Omental fat pad (tissue), 4 donors: ENCODE results near the gene SLC25A1. TPM values are rescaled to one million over a fixed set of nuclear protein-coding genes. Genes with fewer than 3 reads are reported as not detected.

ENCODE experiments used
- ATAC-seq: fragments of 150-250 bp; one replicate; pipeline ENCODE4 v1.9.1; 2016; ENCODE audit warnings: mild to moderate bottlenecking, moderate library complexity; ENCODE audit not compliant: low FRiP score
- DNase-seq: peaks from one replicate; pipeline ENCODE4 v3.0.0-alpha.2; 2019; ENCODE audit warnings: low spot score
- CTCF ChIP-seq, 3 donors: fragments of 450-650 bp; IDR thresholded peaks; one replicate each; pipeline ENCODE4 v1.5.1; 2016 to 2017; ENCODE audit warnings: antibody characterized with exemption in 3 of 3, mild to moderate bottlenecking in 3 of 3, moderate library complexity in 2 of 3
- total RNA-seq, 4 donors: library from RNA; depleted of rRNA; stranded (reverse); fragments of >200 nt; gene quantifications; one replicate each; pipeline ENCODE4 v1.1.0, GENCODE V29; 2016

Gene SLC25A1
- 100 to 1,000 TPM in 2 of 4 donors, 10 to 100 TPM in 2; 76.4 to 135 (median 97.4) TPM for total RNA-seq

GRCh38 chr22:19178657-19179496, at the start of gene SLC25A1:
TSS of gene SLC25A1 (minus strand) at chr22:19178736. CDS start at chr22:19178673, 63 bp downstream.
- peak; percentile 90 for ATAC-seq
- peak; percentile 74 for DNase-seq
- TF ChIP-seq CTCF (IDR thresholded peaks at IDR 0.05): no peak

- no peak for ATAC-seq
- TF ChIP-seq CTCF (IDR thresholded peaks at IDR 0.05): no peak
- DNase-seq: no peak
These were observed 49.6 kb upstream of the SLC25A1 start for GRCh38 chr22:19228179-19228578.

GRCh38 chr22:19226428-19226827, 47.9 kb upstream of the SLC25A1 start:
- no peak for TF ChIP-seq CTCF (IDR thresholded peaks at IDR 0.05)
- ATAC-seq: no peak
- DNase-seq: no peak

GRCh38 chr22:19225560-19225959, 47.0 kb upstream of the SLC25A1 start:
- ATAC-seq: no peak
- no peak for TF ChIP-seq CTCF (IDR thresholded peaks at IDR 0.05)
- no peak for DNase-seq

- DNase-seq (no peak), ATAC-seq (no peak)
- TF ChIP-seq CTCF (IDR thresholded peaks at IDR 0.05): no peak
These were observed 46.4 kb upstream of the SLC25A1 start for GRCh38 chr22:19224985-19225384.

- no peak for DNase-seq
- no peak for ATAC-seq
- no peak for TF ChIP-seq CTCF (IDR thresholded peaks at IDR 0.05)
These were observed 46.0 kb upstream of the SLC25A1 start for GRCh38 chr22:19224557-19224956.

- no peak for TF ChIP-seq CTCF (IDR thresholded peaks at IDR 0.05)
- no peak for ATAC-seq
- DNase-seq: no peak
These were observed 45.1 kb upstream of the SLC25A1 start for GRCh38 chr22:19223617-19224016.
